HG03060 (cell line): ENCODE results near the gene EIF1AD.

ENCODE experiments used
- ATAC-seq: cut with Tn5 transposase; IDR thresholded peaks from one replicate; pipeline ENCODE4 v1.9.1; 2021; ENCODE audit warnings: low read depth, moderate number of reproducible peaks; ENCODE audit not compliant: unreplicated experiment

Gene EIF1AD

DNA sequence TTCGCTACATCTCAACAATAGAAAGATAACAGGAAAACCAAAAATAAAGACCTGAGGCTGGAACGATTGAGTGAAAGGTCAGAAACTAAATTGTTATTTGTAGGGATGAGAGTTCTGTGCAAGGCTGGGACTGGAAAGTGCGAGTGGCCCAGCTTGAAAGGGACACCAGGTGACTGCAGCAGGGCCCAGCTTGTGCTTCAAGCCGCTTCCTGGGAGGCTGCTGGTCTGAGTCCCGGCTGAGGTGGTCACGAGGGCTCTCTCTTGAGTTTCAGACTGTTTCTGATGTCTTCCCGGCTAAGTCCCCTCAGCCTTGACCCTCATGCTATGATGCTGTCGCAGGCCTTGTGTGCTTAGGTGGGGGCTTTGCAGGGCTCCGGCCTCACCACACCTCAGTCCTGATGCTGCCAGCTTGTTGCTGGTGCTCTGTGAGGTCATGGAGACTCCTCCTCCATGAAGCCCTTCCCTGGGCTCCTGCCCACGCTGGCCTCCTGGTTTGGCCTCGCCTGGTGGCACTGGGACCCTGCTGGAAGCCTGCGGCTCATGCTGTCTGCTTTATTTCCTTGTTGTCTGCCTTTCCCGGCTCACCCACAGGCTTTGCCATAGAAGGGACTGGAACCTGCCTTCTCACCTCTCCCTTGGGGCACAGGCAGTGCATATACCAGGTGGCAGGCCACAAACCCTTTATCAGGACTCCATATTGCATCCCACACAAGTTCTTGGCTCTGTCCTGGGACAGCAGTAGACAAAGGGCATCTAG is 4.4 kb upstream of the EIF1AD start:
- no peak for ATAC-seq

- ATAC-seq, result no peak
Measured at GRCh38 chr11:66004186-66004585, 2.2 kb upstream of the EIF1AD start.

DNA sequence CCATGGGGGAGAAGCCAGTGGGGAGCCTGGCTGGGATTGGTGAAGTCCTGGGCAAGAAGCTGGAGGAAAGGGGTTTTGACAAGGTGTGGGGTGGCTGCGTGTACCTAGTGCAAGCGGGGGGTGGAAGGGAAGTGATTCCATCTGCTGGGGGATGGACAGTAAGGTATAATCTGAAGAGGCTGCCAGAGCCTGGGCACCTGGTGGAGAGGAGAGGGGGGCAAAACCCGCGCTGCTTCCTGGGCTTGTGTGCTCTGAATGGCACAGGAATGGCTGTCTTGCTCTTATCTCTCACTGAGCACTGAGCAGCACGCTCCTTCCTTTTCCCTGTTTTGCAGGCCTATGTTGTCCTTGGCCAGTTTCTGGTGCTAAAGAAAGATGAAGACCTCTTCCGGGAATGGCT is 1.3 kb upstream of the EIF1AD start:
- no peak for ATAC-seq

DNA sequence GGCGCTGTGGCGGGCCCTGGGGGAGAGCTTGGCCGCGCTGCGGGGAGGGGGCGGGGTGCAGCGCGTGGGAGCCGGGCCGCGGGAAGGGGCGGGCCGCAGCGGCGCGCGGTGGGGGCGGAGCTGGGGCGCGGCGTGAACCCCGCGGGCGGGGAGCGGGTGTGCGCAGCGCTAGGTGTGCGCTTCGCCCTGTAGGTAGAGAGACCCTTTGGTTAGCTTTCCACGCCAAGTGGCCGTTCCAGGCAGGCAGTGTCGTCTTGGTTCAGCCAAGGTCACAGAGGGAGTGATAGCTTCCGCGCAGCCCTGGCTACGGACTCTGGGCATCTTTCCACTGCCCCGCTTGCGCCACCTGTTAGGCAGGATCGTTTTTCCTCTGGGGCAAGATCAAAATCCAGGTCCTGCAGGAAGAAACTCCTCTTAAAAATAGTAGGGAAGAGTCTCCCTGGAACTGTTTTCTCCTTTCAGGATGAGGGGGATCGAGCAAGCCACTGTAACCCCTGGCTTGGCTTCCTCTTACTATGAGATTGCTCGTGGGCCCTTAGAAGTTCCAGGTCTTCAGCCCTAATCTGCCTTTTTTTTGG is 780 bp upstream of the EIF1AD start:
- peak; percentile 25 for ATAC-seq

- ATAC-seq, result no peak
Measured at GRCh38 chr11:65997286-65997685, 4.7 kb downstream of the EIF1AD start.

DNA sequence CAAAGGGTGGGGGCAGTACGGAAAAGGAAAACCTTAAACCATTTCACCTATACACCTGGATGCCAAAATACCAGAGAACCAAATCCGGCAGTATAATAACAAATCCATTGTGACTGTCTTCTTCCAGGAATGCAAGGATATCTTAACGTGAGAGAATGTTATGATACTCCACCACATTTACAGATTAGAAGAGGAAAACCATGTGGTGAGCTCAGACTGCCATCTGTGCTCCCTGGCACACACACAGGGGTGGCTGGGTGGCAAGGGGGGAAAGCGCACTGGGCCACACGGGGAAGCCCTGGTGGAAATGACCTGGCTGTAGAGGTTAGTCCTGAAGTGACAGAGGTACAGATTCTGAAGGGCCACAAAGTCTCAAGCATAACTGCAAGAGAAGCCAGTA is 9.9 kb downstream of the EIF1AD start:
- ATAC-seq, result no peak

DNA sequence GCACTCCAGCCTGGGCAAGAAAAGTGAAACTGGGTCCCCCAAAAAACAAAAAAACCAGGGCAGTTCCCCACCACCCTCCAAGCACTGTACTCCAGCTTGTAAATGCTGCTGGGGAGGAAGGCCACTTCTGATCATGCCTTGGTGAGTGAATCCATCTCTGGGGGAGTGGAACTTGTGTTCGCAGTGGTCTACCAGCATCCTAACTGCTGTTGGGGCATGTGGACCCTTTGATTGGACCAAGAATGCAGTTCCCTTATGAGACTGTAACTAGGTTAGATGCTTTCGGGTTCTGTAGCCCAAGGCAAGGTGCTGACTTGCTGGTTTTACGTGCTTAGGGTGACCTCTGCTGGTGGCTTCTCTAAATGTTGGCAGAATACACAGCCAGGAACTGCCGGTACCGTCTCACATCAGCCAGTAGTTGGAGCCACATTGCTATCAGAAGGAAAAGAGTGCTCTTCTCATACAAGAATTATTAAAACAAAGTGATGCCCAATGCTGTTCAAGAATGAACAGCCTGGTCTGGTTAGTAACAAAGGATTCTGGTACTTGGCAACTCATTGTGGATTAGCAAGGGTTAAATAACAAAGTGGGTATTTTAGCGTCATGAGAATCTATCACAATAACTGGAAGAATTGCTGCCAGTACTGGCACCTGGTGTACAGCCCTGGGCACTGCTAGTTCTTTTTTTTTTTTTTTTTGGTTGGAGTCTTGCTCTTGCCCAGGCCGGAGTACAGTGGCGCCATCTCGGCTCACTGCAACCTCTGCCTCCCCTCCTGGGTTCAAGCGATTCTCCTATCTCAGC is 13.0 kb downstream of the EIF1AD start:
- peak; percentile 84 for ATAC-seq

- ATAC-seq, result no peak
Measured at GRCh38 chr11:65987336-65987735, 14.6 kb downstream of the EIF1AD start.

- no peak for ATAC-seq
Measured at GRCh38 chr11:65983589-65983987, 18.4 kb downstream of the EIF1AD start.

DNA sequence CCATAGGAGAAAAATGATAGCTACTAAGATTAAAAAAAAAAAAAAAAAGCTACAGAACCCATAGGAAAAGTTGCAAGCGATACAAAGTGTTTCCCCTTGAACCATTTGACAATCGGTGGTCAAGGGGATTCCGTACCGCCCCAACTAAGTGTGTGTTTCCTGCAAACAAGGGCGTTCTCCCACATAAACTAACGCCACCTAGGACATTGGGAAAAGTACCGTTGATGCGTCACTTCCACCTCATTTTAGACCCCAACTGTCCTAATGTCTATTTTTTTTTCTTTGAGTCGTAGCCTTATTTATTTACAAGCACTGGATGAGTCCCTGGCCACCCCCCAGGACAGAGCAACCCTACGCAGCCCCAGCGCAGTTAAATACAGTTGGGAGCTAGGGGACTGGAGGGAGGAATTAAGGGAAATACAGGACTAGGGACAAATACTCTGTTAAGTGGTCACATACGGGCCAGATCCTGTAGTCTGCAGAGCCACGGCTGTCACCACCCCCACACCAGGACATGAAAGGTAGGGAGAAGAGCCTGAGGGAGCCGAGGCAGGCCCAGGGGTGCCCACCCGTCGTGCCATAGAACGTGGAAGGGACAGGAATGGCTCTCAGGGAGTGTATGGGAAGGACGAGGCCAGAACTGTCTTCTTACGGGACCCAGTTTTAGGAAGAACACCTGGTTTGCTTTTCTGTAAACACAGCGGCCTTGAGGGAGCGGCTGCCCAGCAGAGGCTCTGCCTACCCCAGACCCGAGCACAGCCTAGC is 19.0 kb downstream of the EIF1AD start:
- no peak for ATAC-seq

- ATAC-seq, result no peak
Measured at GRCh38 chr11:65981972-65982823, 19.8 kb downstream of the EIF1AD start.

DNA sequence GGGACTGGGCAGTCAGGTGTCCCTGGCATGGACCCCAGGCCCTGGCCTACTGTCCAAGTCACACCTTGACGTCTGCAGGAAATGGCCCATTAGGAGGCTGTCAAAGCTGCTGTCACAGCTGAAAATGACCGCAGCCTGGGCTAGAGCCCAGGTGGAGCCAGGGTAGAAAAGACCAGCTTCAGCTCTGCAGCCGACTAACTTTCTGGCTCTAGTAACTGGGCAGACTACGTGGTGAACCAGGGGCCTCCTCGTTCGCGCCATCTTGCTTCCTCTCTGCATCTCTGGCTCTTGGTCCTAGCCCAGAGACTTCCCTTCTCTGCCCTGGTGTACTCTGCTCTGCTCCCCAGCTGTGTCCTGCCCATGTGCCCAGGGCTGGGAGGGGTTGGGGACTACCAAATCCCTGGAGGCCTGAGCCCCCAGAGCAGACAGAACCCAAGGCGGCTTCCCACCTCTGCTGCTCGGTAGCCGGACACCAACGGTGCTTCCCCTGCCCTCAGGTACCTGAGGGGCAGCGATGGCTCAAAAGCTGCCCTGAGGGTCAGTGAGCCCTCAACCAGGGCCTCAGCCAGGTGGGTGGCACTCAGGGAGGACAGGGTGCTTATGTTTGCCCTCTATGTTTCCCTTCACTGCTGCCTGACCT is 20.7 kb downstream of the EIF1AD start:
- ATAC-seq, result no peak

- ATAC-seq, result no peak
Measured at GRCh38 chr11:65979261-65979759, 22.6 kb downstream of the EIF1AD start.

DNA sequence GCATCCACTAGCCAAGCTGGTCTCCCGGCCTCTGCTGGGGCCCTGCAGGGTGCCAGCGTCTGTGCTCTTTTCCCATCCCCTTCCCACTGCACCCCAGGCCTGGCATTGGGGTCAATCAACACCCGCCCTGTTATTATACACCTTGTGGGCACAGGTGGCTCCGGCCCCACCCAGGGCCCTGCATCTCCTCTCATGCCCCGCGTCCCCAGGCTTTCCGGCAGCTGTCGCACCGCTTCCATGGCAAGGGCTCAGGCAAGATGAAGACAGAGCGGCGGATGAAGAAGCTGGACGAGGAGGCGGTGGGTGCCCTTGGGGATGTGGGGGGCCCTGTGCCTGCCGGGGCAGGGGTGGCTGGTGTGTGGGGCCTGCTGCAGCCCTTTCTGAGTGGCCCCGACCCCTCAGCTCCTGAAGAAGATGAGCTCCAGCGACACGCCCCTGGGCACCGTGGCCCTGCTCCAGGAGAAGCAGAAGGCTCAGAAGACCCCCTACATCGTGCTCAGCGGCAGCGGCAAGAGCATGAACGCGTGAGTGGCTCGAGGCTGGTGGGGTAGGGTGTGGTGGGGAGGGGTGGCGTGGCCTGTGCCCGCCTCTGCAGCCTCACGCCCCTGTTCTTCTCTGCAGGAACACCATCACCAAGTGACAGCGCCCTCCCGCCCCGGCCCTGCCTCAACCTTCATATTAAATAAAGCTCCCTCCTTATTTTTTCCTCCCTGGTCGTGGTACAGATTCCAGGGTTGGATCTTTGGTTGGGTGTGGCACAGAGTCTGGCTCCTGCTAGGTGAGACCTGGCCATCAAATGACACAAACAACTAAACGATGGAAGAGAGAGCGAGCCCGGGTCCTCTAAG is 23.3 kb downstream of the EIF1AD start:
- ATAC-seq, result no peak

GRCh38 chr11:65977621-65978390 is 24.2 kb downstream of the EIF1AD start:
- ATAC-seq, result no peak

DNA sequence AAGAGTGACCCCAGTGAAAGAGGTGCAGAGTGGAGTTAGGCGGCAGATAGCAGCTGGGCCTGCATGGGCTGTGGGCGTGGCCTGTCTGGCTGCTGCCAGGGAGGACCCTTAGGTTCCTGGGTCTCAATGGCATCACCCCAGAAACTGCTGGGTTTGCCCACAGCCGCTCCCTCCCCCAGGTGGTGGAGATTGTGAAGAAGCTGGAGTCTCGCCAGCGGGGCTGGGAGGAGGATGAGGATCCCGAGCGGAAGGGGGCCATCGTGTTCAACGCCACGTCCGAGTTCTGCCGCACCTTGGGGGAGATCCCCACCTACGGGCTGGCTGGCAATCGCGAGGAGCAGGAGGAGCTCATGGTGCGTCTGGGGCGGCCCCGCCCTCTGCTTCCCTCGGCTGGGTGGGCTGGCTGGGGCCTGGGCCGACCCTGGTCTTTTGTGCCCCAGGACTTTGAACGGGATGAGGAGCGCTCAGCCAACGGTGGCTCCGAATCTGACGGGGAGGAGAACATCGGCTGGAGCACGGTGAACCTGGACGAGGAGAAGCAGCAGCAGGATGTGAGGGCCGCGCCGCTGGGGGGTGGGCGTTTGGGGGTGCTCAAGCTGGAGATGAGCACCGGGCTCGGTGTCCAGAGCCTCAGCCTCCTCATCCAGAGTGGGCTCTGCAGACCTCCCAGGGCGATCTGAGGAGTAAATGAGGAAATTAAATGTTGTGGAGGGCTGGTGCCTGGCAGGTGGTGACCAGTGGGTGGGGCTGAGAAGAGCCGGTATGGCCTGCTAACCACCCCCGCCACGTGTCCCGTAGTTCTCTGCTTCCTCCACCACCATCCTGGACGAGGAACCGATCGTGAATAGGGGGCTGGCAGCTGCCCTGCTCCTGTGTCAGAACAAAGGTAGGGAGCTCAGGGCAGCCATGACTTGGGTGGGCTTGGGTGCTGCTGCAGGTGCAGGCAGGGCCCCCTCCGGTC is 25.5 kb downstream of the EIF1AD start:
- ATAC-seq, result no peak

- ATAC-seq, result no peak
Measured at GRCh38 chr11:65975771-65976170, 26.2 kb downstream of the EIF1AD start.
